ENCODE measurements around the gene CAMSAP2. TPM values are rescaled to one million over a fixed set of nuclear protein-coding genes. Genes with fewer than 3 reads are reported as not detected.

CAMSAP2 gene
- total RNA-seq, 1 experiment from 2014 or later = 20.7 TPM

DNA sequence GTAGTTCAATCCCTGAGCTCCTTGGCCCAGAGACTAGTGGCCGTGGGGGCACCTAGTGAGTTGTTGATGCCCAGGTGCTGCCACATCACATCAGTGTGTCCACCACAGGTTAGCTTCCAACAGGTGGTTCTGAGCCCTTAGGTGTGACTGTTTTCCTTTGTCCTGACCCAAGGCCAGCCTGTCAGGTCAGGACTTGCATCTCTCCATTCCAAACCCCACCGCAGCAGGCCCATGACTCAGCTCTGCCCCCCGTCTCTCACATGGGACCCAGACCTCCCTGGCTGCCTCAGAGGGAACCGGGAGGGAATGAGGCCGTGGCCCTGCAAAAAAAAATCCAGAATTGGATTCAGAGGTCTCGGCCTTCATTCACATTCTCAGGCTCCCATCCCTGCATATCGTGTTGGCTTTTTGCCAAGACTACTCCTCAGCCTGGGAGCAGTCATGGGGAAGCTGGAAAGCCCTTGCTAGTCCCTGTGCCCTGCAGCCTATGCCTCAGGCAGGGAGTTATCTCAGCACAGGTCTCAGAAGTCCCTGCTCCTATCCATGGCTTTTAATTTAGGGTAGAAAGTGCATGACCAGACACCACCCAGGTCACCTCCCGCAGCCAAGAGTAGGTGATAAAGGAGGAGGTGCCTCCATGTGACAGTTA lies 163.2 kb downstream of the CAMSAP2 start:
- Mint-ChIP-seq H3K36me3 (peaks cover 44% of the 10 kb centered on the region), H3K4me1 (peaks cover 13% of the 10 kb centered on the region), H3K4me3 (no peak overlapping the region), H3K27ac (peak overlapping the region; percentile 73; the same call in 1 of the 2 replicates), H3K27me3 (ENCODE audit: low read depth) (no peaks in the 10 kb centered on the region), H3K9me3 (no peaks in the 10 kb centered on the region)
- ATAC-seq (no peak), DNase-seq (ENCODE audit: low spot score) (no peak)
- TF ChIP-seq, protein P1, sequence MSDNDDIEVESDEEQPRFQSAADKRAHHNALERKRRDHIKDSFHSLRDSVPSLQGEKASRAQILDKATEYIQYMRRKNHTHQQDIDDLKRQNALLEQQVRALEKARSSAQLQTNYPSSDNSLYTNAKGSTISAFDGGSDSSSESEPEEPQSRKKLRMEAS (CRISPR knock-in tag; IDR thresholded peaks at IDR 0.05) = no peak
- ChIA-PET CTCF (interaction anchor here (1.0 kb wide), 1 partner anchor 11 kb away, joined by 3 read pairs; no protein-coding TSS in a partner anchor), POLR2A (no interaction called here)

DNA sequence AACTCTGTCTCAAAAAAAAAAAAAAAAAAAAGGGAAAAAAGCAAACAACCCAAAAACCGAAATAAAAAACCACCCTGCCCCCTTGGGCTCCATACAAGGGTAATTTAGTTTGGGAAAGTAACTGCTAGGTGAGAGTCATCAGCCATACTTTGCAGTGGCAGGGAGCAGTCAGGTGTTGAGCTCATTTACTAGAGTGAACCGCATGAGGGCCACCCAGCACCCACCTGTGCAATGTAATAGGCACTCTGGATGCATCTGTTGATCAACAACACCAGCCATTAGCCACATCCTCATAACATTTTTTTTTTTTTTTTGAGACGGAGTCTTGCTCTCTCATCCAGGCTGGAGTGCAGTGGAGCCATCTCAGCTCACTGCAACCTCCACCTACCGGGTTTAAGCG lies 165.1 kb downstream of the CAMSAP2 start:
- no peak for ATAC-seq
- ChIA-PET POLR2A (interaction anchor here (0.5 to 1.5 kb wide), 3 partner anchors 13 to 172 kb away, joined by 3 to 8 read pairs (median 3); no protein-coding TSS in a partner anchor), CTCF (no interaction called here)
- DNase-seq (ENCODE audit: low spot score) = no peak
- H3K9me3 Mint-ChIP-seq = no peaks in the 10 kb centered on the region
- no peak for TF ChIP-seq ESRRA (CRISPR knock-in tag; IDR thresholded peaks at IDR 0.05; ENCODE audit: borderline replicate concordance)
- no peak for TF ChIP-seq ZNF416 (CRISPR knock-in tag; IDR thresholded peaks at IDR 0.05)
- TF ChIP-seq RORB (CRISPR knock-in tag; IDR thresholded peaks at IDR 0.05) = no peak
- TF ChIP-seq, protein P2, sequence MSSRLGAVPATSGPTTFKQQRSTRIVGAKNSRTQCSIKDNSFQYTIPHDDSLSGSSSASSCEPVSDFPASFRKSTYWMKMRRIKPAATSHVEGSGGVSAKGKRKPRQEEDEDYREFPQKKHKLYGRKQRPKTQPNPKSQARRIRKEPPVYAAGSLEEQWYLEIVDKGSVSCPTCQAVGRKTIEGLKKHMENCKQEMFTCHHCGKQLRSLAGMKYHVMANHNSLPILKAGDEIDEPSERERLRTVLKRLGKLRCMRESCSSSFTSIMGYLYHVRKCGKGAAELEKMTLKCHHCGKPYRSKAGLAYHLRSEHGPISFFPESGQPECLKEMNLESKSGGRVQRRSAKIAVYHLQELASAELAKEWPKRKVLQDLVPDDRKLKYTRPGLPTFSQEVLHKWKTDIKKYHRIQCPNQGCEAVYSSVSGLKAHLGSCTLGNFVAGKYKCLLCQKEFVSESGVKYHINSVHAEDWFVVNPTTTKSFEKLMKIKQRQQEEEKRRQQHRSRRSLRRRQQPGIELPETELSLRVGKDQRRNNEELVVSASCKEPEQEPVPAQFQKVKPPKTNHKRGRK (CRISPR knock-in tag; IDR thresholded peaks at IDR 0.05; ENCODE audit: borderline replicate concordance) = no peak
- TF ChIP-seq, protein P3, sequence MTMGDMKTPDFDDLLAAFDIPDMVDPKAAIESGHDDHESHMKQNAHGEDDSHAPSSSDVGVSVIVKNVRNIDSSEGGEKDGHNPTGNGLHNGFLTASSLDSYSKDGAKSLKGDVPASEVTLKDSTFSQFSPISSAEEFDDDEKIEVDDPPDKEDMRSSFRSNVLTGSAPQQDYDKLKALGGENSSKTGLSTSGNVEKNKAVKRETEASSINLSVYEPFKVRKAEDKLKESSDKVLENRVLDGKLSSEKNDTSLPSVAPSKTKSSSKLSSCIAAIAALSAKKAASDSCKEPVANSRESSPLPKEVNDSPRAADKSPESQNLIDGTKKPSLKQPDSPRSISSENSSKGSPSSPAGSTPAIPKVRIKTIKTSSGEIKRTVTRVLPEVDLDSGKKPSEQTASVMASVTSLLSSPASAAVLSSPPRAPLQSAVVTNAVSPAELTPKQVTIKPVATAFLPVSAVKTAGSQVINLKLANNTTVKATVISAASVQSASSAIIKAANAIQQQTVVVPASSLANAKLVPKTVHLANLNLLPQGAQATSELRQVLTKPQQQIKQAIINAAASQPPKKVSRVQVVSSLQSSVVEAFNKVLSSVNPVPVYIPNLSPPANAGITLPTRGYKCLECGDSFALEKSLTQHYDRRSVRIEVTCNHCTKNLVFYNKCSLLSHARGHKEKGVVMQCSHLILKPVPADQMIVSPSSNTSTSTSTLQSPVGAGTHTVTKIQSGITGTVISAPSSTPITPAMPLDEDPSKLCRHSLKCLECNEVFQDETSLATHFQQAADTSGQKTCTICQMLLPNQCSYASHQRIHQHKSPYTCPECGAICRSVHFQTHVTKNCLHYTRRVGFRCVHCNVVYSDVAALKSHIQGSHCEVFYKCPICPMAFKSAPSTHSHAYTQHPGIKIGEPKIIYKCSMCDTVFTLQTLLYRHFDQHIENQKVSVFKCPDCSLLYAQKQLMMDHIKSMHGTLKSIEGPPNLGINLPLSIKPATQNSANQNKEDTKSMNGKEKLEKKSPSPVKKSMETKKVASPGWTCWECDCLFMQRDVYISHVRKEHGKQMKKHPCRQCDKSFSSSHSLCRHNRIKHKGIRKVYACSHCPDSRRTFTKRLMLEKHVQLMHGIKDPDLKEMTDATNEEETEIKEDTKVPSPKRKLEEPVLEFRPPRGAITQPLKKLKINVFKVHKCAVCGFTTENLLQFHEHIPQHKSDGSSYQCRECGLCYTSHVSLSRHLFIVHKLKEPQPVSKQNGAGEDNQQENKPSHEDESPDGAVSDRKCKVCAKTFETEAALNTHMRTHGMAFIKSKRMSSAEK (CRISPR knock-in tag; IDR thresholded peaks at IDR 0.05; ENCODE audit: borderline replicate concordance) = no peak
- no peak for TF ChIP-seq TEAD4 (CRISPR knock-in tag; IDR thresholded peaks at IDR 0.05)
- TF ChIP-seq, protein P4, sequence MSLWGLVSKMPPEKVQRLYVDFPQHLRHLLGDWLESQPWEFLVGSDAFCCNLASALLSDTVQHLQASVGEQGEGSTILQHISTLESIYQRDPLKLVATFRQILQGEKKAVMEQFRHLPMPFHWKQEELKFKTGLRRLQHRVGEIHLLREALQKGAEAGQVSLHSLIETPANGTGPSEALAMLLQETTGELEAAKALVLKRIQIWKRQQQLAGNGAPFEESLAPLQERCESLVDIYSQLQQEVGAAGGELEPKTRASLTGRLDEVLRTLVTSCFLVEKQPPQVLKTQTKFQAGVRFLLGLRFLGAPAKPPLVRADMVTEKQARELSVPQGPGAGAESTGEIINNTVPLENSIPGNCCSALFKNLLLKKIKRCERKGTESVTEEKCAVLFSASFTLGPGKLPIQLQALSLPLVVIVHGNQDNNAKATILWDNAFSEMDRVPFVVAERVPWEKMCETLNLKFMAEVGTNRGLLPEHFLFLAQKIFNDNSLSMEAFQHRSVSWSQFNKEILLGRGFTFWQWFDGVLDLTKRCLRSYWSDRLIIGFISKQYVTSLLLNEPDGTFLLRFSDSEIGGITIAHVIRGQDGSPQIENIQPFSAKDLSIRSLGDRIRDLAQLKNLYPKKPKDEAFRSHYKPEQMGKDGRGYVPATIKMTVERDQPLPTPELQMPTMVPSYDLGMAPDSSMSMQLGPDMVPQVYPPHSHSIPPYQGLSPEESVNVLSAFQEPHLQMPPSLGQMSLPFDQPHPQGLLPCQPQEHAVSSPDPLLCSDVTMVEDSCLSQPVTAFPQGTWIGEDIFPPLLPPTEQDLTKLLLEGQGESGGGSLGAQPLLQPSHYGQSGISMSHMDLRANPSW (CRISPR knock-in tag; conservative IDR thresholded peaks at IDR 0.05; ENCODE audit: low read depth) = no peak
- TF ChIP-seq, protein P5, sequence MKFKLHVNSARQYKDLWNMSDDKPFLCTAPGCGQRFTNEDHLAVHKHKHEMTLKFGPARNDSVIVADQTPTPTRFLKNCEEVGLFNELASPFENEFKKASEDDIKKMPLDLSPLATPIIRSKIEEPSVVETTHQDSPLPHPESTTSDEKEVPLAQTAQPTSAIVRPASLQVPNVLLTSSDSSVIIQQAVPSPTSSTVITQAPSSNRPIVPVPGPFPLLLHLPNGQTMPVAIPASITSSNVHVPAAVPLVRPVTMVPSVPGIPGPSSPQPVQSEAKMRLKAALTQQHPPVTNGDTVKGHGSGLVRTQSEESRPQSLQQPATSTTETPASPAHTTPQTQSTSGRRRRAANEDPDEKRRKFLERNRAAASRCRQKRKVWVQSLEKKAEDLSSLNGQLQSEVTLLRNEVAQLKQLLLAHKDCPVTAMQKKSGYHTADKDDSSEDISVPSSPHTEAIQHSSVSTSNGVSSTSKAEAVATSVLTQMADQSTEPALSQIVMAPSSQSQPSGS (CRISPR knock-in tag; IDR thresholded peaks at IDR 0.05; ENCODE audit: borderline replicate concordance, low read depth) = no peak
- TF ChIP-seq TEAD1 (CRISPR knock-in tag; IDR thresholded peaks at IDR 0.05) = no peak
- TF ChIP-seq MYBL2 (CRISPR knock-in tag; IDR thresholded peaks at IDR 0.05) = no peak
- TF ChIP-seq, protein P6, sequence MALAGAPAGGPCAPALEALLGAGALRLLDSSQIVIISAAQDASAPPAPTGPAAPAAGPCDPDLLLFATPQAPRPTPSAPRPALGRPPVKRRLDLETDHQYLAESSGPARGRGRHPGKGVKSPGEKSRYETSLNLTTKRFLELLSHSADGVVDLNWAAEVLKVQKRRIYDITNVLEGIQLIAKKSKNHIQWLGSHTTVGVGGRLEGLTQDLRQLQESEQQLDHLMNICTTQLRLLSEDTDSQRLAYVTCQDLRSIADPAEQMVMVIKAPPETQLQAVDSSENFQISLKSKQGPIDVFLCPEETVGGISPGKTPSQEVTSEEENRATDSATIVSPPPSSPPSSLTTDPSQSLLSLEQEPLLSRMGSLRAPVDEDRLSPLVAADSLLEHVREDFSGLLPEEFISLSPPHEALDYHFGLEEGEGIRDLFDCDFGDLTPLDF (CRISPR knock-in tag; IDR thresholded peaks at IDR 0.05) = no peak
- no peak for TF ChIP-seq NFATC4 (CRISPR knock-in tag; IDR thresholded peaks at IDR 0.05)
- TF ChIP-seq RELA (CRISPR knock-in tag; IDR thresholded peaks at IDR 0.05; ENCODE audit: borderline replicate concordance) = no peak
- TF ChIP-seq, protein P7, sequence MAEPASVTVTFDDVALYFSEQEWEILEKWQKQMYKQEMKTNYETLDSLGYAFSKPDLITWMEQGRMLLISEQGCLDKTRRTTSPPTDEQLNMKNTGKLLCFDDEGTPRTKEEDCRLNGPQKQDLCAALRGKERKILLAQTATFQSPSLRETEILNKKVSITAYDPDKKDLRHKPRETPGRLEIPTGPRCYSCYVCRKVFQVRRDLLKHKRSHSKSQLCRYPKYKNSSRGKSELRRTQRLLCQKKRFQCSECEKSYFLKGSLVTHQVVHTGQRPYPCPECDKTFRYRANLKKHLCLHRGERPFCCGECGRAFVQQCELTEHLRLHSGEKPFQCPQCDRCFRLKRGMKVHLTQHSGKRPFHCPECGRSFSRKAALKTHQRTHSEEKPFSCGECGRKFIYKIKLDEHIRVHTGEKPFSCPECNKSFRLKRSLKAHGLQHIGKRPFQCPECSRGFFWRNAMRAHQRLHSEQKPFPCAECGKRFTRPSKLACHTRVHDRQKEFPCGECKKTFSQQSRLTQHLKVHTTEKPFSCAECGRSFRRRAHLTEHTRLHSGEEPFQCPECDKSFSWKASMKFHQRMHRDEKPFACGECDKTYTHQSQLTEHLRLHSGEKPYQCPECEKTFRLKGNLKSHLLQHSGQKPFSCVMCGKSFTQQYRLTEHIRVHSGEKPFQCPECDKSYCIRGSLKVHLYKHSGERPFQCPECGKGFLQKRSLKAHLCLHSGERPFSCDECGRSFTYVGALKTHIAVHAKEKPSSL (CRISPR knock-in tag; conservative IDR thresholded peaks at IDR 0.05) = no peak
- H3K4me1 Mint-ChIP-seq = no peaks in the 10 kb centered on the region
- H3K27ac Mint-ChIP-seq = no peak overlapping the region
- H3K27me3 Mint-ChIP-seq (ENCODE audit: low read depth) = no peaks in the 10 kb centered on the region
- H3K36me3 Mint-ChIP-seq = peaks cover 43% of the 10 kb centered on the region
- H3K4me3 Mint-ChIP-seq = no peak overlapping the region
